Neural cell (in vitro differentiated cells): ENCODE data around the gene SMAD2.

Experiments
- EP300 ChIP-seq: fragments of 450-650 bp; conservative IDR thresholded peaks from 2 replicates; pipeline ENCODE4 v1.6.1; 2014; ENCODE audit warnings: antibody characterized with exemption, mild to moderate bottlenecking, moderate library complexity; ENCODE audit not compliant: poor library complexity, severe bottlenecking
- MXI1 ChIP-seq: fragments of 450-650 bp; conservative IDR thresholded peaks from 2 replicates; pipeline ENCODE4 v1.6.1; 2014; ENCODE audit warnings: antibody characterized with exemption, mild to moderate bottlenecking; ENCODE audit not compliant: poor library complexity, severe bottlenecking
- POLR2AphosphoS5 ChIP-seq: IDR thresholded peaks from 2 replicates; pipeline ENCODE4 v1.6.1; 2012
- RAD21 ChIP-seq: fragments of 450-650 bp; conservative IDR thresholded peaks from 2 replicates; pipeline ENCODE4 v1.6.1; 2014; ENCODE audit warnings: antibody characterized with exemption, mild to moderate bottlenecking, moderate library complexity

- no peak for TF ChIP-seq POLR2AphosphoS5
- no peak for TF ChIP-seq EP300
- no peak for TF ChIP-seq MXI1
- TF ChIP-seq RAD21, result no peak
Observed at GRCh38 chr18:47815486-47816270, 114.8 kb downstream of the SMAD2 start.
